GM12878 (cell line): ENCODE results near the gene SERF1B.
"Not testable (repeated sequence)": the region's sequence is repeated elsewhere in the genome, so short reads cannot be mapped to it uniquely, and the experiment has no call there.

ENCODE experiments used
- ASH2L ChIP-seq: fragments of 300-600, 200-600 bp; sonication (generic); IDR thresholded peaks from 2 replicates; pipeline ENCODE4 v1.6.1; 2017; ENCODE audit warnings: low read depth, mild to moderate bottlenecking, borderline replicate concordance
- ATF3 ChIP-seq: IDR thresholded peaks from 2 replicates; pipeline ENCODE4 v1.6.1; 2011; ENCODE audit warnings: low read depth, mild to moderate bottlenecking, low read length, moderate library complexity, borderline replicate concordance; ENCODE audit errors: extremely low read depth
- BHLHE40 ChIP-seq, 2 experiments: fragments of 450-650 bp in 1 of 2; IDR thresholded peaks; 2 replicates each; pipeline ENCODE4 v1.6.1; 2011 to 2017; ENCODE audit warnings: low read depth in 2 of 2, borderline replicate concordance in 1 of 2, improper control_type of control experiment in 1 of 2, low read length in 1 of 2, mild to moderate bottlenecking in 1 of 2
- CEBPZ ChIP-seq: fragments of 150-350 bp; IDR thresholded peaks from 2 replicates; pipeline ENCODE4 v1.6.1; 2016; ENCODE audit warnings: low read depth, low read length
- CTCF ChIP-seq, 3 experiments: IDR thresholded peaks in 2 of 3; conservative IDR thresholded peaks in 1 of 3; 2 replicates each; pipeline ENCODE4 v1.5.1; 2011; ENCODE audit warnings: low read depth in 3 of 3, low read length in 3 of 3, mild to moderate bottlenecking in 3 of 3, control low read depth in 2 of 3, moderate library complexity in 2 of 3, inconsistent platforms in 1 of 3, mixed read lengths in 1 of 3; ENCODE audit not compliant: control insufficient read depth in 2 of 3, insufficient read depth in 1 of 3; ENCODE audit errors: extremely low read depth in 1 of 3
- GABPA ChIP-seq: IDR thresholded peaks from 2 replicates; pipeline ENCODE4 v1.6.1; 2014; ENCODE audit warnings: antibody characterized with exemption, low read depth, mild to moderate bottlenecking, inconsistent platforms
- MXI1 ChIP-seq: fragments of 150-350 bp; IDR thresholded peaks from 2 replicates; pipeline ENCODE4 v1.6.1; 2011; ENCODE audit warnings: low read depth, mild to moderate bottlenecking, inconsistent platforms, low read length, improper control_type of control experiment

GRCh38 chr5:70091776-70092175 lies 66.7 kb downstream of the SERF1B start:
- TF ChIP-seq CEBPZ; GABPA; CTCF (IDR thresholded peaks at IDR 0.05 in 2 of 3, conservative IDR thresholded peaks at IDR 0.05 in 1 of 3; ENCODE audit: control insufficient read depth in 2 of 3, extremely low read depth in 1 of 3, insufficient read depth in 1 of 3, low read depth in 3 of 3, low read length in 3 of 3); ASH2L; BHLHE40 (IDR thresholded peaks at IDR 0.05; ENCODE audit: borderline replicate concordance in 1 of 2, low read depth in 2 of 2, low read length in 1 of 2); MXI1; ATF3: not testable (repeated sequence)
